A172 (cell line): ENCODE results near the gene ASB3. TPM values are rescaled to one million over a fixed set of nuclear protein-coding genes. Genes with fewer than 3 reads are reported as not detected.
"Not testable (repeated sequence)": the region's sequence is repeated elsewhere in the genome, so short reads cannot be mapped to it uniquely, and the experiment has no call there.

ENCODE experiments used
- DNase-seq: peaks from one replicate; pipeline ENCODE4 v3.0.0-alpha.2; 2015; ENCODE audit warnings: low spot score
- total RNA-seq: library from RNA; depleted of rRNA; stranded (reverse); fragments of >200 nt; shearing (Covaris generic); gene quantifications from 2 replicates; pipeline ENCODE4 v1.2.3, GENCODE V29; 2014

Gene ASB3
- total RNA-seq, 1 experiment from 2014 or later: 33.1 TPM

GRCh38 chr2:53786352-53786704 is 425 bp downstream of the ASB3 start:
- DNase-seq: no peak

GRCh38 chr2:53785366-53785765 is 1.4 kb downstream of the ASB3 start:
- DNase-seq: no peak

- no peak for DNase-seq
Observed at GRCh38 chr2:53784436-53784835, 2.3 kb downstream of the ASB3 start.

- DNase-seq: no peak
Observed at GRCh38 chr2:53782676-53783075, 4.1 kb downstream of the ASB3 start.

- DNase-seq: no peak
Observed at GRCh38 chr2:53780056-53780455, 6.7 kb downstream of the ASB3 start.

- DNase-seq: no peak
Observed at GRCh38 chr2:53778536-53779162, 8.1 kb downstream of the ASB3 start.

GRCh38 chr2:53777134-53777533 is 9.6 kb downstream of the ASB3 start:
- DNase-seq: no peak

- peak; percentile 48 for DNase-seq
Observed at GRCh38 chr2:53770264-53770663, 16.5 kb downstream of the ASB3 start.

GRCh38 chr2:53769318-53769945 is 17.3 kb downstream of the ASB3 start:
- no peak for DNase-seq

- no peak for DNase-seq
Observed at GRCh38 chr2:53768242-53768542, 18.6 kb downstream of the ASB3 start.

- peak; percentile 78 for DNase-seq
Observed at GRCh38 chr2:53767405-53768241, 19.1 kb downstream of the ASB3 start, which contains the start of gene CHAC2. Gene CHAC2, plus strand, starts transcription at chr2:53767804. Its CDS starts 83 bp downstream, at chr2:53767887.

- no peak for DNase-seq
Observed at GRCh38 chr2:53765767-53766166, 21.0 kb downstream of the ASB3 start.

GRCh38 chr2:53757206-53757605 is 29.5 kb downstream of the ASB3 start:
- DNase-seq: not testable (repeated sequence)

- DNase-seq: no peak
Observed at GRCh38 chr2:53756644-53757043, 30.1 kb downstream of the ASB3 start.

- no peak for DNase-seq
Observed at GRCh38 chr2:53755121-53755520, 31.6 kb downstream of the ASB3 start.

GRCh38 chr2:53753041-53753440 is 33.7 kb downstream of the ASB3 start:
- no peak for DNase-seq

- no peak for DNase-seq
Observed at GRCh38 chr2:53752385-53752784, 34.4 kb downstream of the ASB3 start.

- DNase-seq: peak; percentile 49
Observed at GRCh38 chr2:53751728-53752127, 35.0 kb downstream of the ASB3 start.

- no peak for DNase-seq
Observed at GRCh38 chr2:53750041-53750768, 36.5 kb downstream of the ASB3 start.

- no peak for DNase-seq
Observed at GRCh38 chr2:53744395-53745065, 42.2 kb downstream of the ASB3 start.

GRCh38 chr2:53740170-53740569 is 46.6 kb downstream of the ASB3 start:
- DNase-seq: peak; percentile 19

- no peak for DNase-seq
Observed at GRCh38 chr2:53739032-53739431, 47.7 kb downstream of the ASB3 start.
